ENCODE measurements around the gene TMEM14A. TPM values are rescaled to one million over a fixed set of nuclear protein-coding genes. Genes with fewer than 3 reads are reported as not detected.

The TMEM14A gene
- total and polyA plus RNA-seq, 2 of the 8 experiments (the other 6 are each of a cell fraction or from before 2014, with no cell fraction given), result 11.1 to 11.2 TPM

- no peak overlapping the region for H2BK5ac ChIP-seq (ENCODE audit: low read depth, low read length)
- H3K79me2 ChIP-seq (ENCODE audit: control insufficient read depth in 1 of 2, insufficient read depth in 2 of 2, low read length in 2 of 2), result no peaks in the 10 kb centered on the region
- H2BK120ac ChIP-seq (replicated peaks; ENCODE audit: low read depth, low read length), result no peak overlapping the region
- H3K4me3 ChIP-seq (ENCODE audit: extremely low read depth in 1 of 4, insufficient read depth in 2 of 4, low read depth in 3 of 4, low read length in 4 of 4), result no peak overlapping the region
- H3K36me3 ChIP-seq (ENCODE audit: control insufficient read depth in 2 of 4, insufficient read depth in 4 of 4, low read length in 3 of 4), result no peaks in the 10 kb centered on the region
- 86% methylated on average over 2 of the region's 2 CpGs; no CpG with 5 or more reads in 1 of the 2 experiments for WGBS, 2 experiments (ENCODE audit: extremely low coverage in 1 of 2, insufficient coverage in 1 of 2, insufficient read length in 1 of 2, insufficient replicate concordance in 2 of 2, low coverage in 1 of 2, low lambda C conversion rate in 2 of 2, missing lambda C conversion rate in 1 of 2)
- H2BK20ac ChIP-seq (ENCODE audit: low read length), result no peak overlapping the region
- H2BK15ac ChIP-seq (ENCODE audit: low read length), result no peak overlapping the region
- H2BK12ac ChIP-seq (ENCODE audit: low read depth, low read length), result no peak overlapping the region
- no peak for FAIRE-seq
- H2AFZ ChIP-seq (ENCODE audit: low read length), result no peak overlapping the region
- no peak for DNase-seq (ENCODE audit: low read depth in 1 of 2, low spot score in 2 of 2)
- H3K23me2 ChIP-seq (ENCODE audit: low read depth, low read length), result no peaks in the 10 kb centered on the region
- no peaks in the 10 kb centered on the region for H3K27me3 ChIP-seq (replicated peaks in 1 of 4; ENCODE audit: control insufficient read depth in 3 of 4, extremely low read depth in 1 of 4, insufficient read depth in 3 of 4, low read length in 3 of 4)
- H4K5ac ChIP-seq (ENCODE audit: insufficient read length, low read depth, low read length), result no peak overlapping the region
- H3K14ac ChIP-seq (ENCODE audit: insufficient read length), result no peak overlapping the region
- TF ChIP-seq SIN3A (conservative IDR thresholded peaks at IDR 0.05 in 1 of 2, IDR thresholded peaks at IDR 0.05 in 1 of 2; ENCODE audit: low read depth in 1 of 2, low read length in 2 of 2) (no peak), HDAC6 (IDR thresholded peaks at IDR 0.05; ENCODE audit: low read depth, low read length) (no peak), GABPA (IDR thresholded peaks at IDR 0.05; ENCODE audit: borderline replicate concordance, insufficient read depth, low read length) (no peak), BRCA1 (IDR thresholded peaks at IDR 0.05; ENCODE audit: low read depth, low read length) (no peak), NRF1 (IDR thresholded peaks at IDR 0.05; ENCODE audit: low read depth, low read length) (no peak), RBBP5 (IDR thresholded peaks at IDR 0.05; ENCODE audit: borderline replicate concordance, low read depth, low read length) (no peak), ASH2L (IDR thresholded peaks at IDR 0.05; ENCODE audit: low read length) (no peak), KDM5A (IDR thresholded peaks at IDR 0.05; ENCODE audit: low read length) (no peak), CBX8 (IDR thresholded peaks at IDR 0.05; ENCODE audit: borderline replicate concordance, low read depth, low read length) (no peak), SP4 (IDR thresholded peaks at IDR 0.05; ENCODE audit: low read length) (no peak), CHD1 (IDR thresholded peaks at IDR 0.05; ENCODE audit: low read depth, low read length) (no peak), CTBP2 (IDR thresholded peaks at IDR 0.05; ENCODE audit: borderline replicate concordance, insufficient read depth, insufficient read length, low read length) (no peak), MAFK (IDR thresholded peaks at IDR 0.05; ENCODE audit: low read depth, low read length) (no peak), CHD2 (IDR thresholded peaks at IDR 0.05; ENCODE audit: low read length) (no peak)
- H4K20me1 ChIP-seq (replicated peaks in 1 of 2; ENCODE audit: control insufficient read depth in 1 of 2, insufficient read depth in 2 of 2, low read length in 2 of 2), result no peaks in the 10 kb centered on the region
- H3K4me2 ChIP-seq (ENCODE audit: insufficient read depth in 1 of 2, low read depth in 2 of 2, low read length in 2 of 2), result no peak overlapping the region
- H3K79me1 ChIP-seq (ENCODE audit: low read depth, low read length), result no peaks in the 10 kb centered on the region
- no peak overlapping the region for H2AK5ac ChIP-seq (ENCODE audit: low read depth, low read length)
- H3K27ac ChIP-seq (ENCODE audit: low read depth, low read length), result no peak overlapping the region
- no peaks in the 10 kb centered on the region for H3K9me3 ChIP-seq (ENCODE audit: insufficient read depth in 2 of 2, low read depth in 1 of 2, low read length in 1 of 2)
- H3K23ac ChIP-seq (ENCODE audit: insufficient read length), result no peak overlapping the region
- H3K9ac ChIP-seq (replicated peaks in 1 of 4; ENCODE audit: extremely low read depth in 1 of 4, low read depth in 3 of 4, low read length in 3 of 4), result no peak overlapping the region
- H3K4ac ChIP-seq (replicated peaks; ENCODE audit: insufficient read length, low read depth, low read length), result no peak overlapping the region
- no peak overlapping the region for H3K18ac ChIP-seq (ENCODE audit: extremely low read depth, low read length)
- no peak overlapping the region for H3K56ac ChIP-seq (replicated peaks; ENCODE audit: insufficient read length, low read depth, low read length)
- no peak overlapping the region for H4K91ac ChIP-seq (replicated peaks; ENCODE audit: insufficient read length, low read length)
- H4K8ac ChIP-seq (ENCODE audit: extremely low read depth, insufficient read depth, low read length), result no peak overlapping the region
- CTCF ChIA-PET (ENCODE audit: partially characterized antibody), result interaction anchor here (0.5 to 1.7 kb wide), 3 partner anchors 17 to 192 kb away, joined by 3 to 5 read pairs (median 3); partner anchors contain the start of gene GSTA2
- POLR2A ChIA-PET (ENCODE audit: partially characterized antibody), result no interaction called here
- H3K4me1 ChIP-seq (replicated peaks in 1 of 4; ENCODE audit: control insufficient read depth in 3 of 4, insufficient read depth in 4 of 4, low read length in 3 of 4), result peaks cover 0 to 2% (median 1%) of the 10 kb centered on the region in 4 experiments; a peak in 2 of 7 replicates
These were observed 57.0 kb downstream of the TMEM14A start for GRCh38 chr6:52727908-52728307.
